Fibroblast of the aortic adventitia (primary cell): ENCODE results near the gene KLHDC10. TPM values are rescaled to one million over a fixed set of nuclear protein-coding genes. Genes with fewer than 3 reads are reported as not detected.

Experiments
- DNase-seq: peaks from one replicate; pipeline ENCODE4 v3.0.0-alpha.2; 2010; ENCODE audit warnings: low read depth
- H3K4me3 ChIP-seq: 2 replicates; pipeline ENCODE4 v1.5.1; 2011; ENCODE audit warnings: low read depth, mild to moderate bottlenecking, control low read depth, low read length, moderate library complexity
- total RNA-seq: library from RNA; depleted of rRNA; stranded (reverse); fragments of >200 nt; gene quantifications from 2 replicates; pipeline ENCODE4 v1.2.3, GENCODE V29; 2012; ENCODE audit warnings: low replicate concordance
- TF ChIP-seq, protein P1 (sequence below): IDR thresholded peaks from 2 replicates; pipeline ENCODE4 v1.5.1; 2011; ENCODE audit warnings: mild to moderate bottlenecking, low read length, control low read depth, inconsistent platforms; ENCODE audit not compliant: insufficient read depth

The KLHDC10 gene, protein sequence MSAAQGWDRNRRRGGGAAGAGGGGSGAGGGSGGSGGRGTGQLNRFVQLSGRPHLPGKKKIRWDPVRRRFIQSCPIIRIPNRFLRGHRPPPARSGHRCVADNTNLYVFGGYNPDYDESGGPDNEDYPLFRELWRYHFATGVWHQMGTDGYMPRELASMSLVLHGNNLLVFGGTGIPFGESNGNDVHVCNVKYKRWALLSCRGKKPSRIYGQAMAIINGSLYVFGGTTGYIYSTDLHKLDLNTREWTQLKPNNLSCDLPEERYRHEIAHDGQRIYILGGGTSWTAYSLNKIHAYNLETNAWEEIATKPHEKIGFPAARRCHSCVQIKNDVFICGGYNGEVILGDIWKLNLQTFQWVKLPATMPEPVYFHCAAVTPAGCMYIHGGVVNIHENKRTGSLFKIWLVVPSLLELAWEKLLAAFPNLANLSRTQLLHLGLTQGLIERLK
- total RNA-seq, result 27.2 and 45.5 TPM in 2 replicates

DNA sequence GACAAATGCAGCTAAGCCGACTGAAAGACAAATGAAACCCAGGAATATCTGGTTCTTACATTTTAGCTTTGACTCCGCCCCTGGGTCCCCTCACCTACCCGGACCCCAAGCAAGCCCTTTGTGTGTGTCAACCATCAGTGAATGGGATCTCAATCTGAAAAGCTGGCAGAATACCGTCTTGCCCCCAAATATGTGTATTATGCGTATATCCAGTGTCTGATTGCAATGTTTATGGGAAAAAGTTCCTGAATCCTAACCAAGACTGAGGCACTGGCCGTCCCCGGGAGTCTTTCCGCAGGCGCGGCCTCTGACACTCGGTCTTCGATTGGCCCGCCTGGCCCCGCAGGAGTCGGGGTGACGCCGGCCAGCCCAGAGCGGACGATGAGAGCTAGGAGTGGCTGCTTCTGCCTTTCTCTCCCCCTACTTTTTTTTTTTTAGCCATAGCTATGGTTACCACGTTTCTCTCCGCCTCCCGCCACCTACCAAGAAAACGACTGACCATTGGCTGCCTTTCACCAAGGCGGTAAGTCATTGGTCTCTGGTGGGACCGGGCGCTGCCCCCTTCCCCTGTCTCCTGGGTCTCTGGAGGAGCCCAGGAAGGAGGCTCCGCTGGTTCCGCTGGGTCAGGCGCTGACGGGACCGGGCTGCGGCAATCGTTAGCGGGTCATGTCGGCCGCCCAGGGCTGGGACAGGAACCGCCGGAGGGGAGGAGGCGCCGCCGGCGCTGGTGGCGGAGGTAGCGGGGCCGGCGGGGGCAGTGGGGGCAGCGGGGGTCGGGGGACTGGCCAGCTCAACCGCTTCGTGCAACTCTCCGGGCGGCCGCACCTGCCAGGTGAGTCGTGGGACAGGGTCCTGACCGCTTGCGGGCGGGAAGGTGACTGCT lies at the start of gene KLHDC10:
Gene KLHDC10 (plus strand): TSS at position 557 of the 883 bp plus-strand sequence. CDS start 110 bp downstream, at position 667.
- TF ChIP-seq, protein P1, sequence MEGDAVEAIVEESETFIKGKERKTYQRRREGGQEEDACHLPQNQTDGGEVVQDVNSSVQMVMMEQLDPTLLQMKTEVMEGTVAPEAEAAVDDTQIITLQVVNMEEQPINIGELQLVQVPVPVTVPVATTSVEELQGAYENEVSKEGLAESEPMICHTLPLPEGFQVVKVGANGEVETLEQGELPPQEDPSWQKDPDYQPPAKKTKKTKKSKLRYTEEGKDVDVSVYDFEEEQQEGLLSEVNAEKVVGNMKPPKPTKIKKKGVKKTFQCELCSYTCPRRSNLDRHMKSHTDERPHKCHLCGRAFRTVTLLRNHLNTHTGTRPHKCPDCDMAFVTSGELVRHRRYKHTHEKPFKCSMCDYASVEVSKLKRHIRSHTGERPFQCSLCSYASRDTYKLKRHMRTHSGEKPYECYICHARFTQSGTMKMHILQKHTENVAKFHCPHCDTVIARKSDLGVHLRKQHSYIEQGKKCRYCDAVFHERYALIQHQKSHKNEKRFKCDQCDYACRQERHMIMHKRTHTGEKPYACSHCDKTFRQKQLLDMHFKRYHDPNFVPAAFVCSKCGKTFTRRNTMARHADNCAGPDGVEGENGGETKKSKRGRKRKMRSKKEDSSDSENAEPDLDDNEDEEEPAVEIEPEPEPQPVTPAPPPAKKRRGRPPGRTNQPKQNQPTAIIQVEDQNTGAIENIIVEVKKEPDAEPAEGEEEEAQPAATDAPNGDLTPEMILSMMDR, result no peak
- H3K4me3 ChIP-seq, result peak within 1 kb of the TSS; percentile 96
- peak; percentile 99 for DNase-seq

DNA sequence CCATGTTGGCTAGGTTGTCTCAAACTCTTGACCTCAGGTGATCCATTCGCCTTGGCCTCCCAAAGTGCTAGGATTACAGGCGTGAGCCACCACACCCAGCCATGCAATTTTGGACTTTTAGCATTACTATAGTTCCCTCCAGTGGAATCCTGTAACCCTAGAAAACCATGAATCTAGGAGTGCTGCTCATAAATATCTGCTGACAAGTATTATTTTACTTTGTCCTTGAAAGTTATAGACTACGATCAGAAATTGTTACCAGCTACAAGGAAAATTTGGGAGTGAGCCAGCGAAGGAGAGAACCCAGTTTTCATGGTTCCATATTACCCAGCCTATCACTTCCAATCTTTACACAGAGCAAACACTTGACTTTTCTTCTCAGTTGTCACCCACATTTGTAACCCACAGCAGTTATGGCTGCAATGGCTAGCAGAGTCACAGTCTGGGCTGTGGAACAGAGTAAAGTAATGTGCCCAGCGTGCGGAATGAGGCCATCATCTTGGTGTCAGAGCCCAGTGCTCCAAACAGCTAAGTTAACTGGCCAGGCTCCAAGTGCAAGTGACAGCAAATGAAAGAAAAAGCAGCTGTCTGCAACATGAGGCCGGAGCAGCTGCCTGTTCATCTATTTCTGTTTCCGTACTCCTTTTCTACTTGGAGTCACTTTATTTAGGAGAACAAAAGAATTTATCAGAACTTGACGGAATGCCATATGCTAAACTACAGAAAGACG lies 49.1 kb upstream of the KLHDC10 start:
- no peak overlapping the region for H3K4me3 ChIP-seq
- TF ChIP-seq, protein P1, result no peak
- no peak for DNase-seq

DNA sequence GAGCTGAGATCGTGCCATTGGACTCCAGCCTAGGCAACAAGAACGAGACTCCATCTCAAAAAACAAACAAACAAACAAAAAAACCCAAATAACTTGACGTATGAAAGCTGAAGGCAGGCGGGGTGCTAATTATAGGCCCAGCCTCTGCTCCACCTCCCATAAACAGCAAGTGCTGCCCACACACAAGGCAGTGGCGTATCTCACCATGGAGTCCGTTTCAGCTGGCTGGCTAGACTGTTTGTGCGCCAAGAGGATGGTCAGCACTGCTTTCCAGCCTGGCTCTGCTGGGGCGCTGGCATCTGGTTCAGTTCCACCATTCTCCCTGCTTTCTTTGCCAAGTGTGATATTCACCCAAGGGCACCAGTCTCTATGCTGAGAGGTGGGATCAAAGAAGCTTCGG lies 48.2 kb upstream of the KLHDC10 start:
- DNase-seq, result no peak
- no peak overlapping the region for H3K4me3 ChIP-seq
- TF ChIP-seq, protein P1, result no peak

DNA sequence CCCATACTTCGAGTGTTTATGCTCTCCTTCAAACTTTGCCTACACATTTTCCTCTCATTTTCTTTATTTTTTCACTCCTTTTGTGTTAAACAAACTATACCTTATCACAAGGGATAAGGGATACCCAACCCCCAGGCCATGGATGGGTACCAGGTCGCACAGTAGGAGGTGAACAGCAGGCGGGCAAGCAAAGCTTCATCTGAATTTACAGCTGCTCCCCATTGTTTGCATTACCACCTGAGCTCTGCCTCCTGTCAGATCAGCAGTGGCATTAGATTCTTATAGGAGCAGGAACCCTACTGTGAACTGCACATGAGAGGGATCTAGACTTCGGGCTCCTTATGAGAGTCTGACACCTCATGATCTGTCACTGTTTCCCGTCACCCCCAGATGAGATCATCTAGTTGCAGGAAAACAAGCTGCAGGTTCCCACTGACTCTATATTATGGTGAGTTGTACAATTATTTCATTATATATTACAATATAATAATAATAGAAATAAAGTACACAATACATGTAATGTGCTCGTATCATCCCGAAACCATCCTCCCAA lies 47.6 kb upstream of the KLHDC10 start:
- H3K4me3 ChIP-seq, result no peak overlapping the region
- DNase-seq, result no peak
- TF ChIP-seq, protein P1, result no peak

DNA sequence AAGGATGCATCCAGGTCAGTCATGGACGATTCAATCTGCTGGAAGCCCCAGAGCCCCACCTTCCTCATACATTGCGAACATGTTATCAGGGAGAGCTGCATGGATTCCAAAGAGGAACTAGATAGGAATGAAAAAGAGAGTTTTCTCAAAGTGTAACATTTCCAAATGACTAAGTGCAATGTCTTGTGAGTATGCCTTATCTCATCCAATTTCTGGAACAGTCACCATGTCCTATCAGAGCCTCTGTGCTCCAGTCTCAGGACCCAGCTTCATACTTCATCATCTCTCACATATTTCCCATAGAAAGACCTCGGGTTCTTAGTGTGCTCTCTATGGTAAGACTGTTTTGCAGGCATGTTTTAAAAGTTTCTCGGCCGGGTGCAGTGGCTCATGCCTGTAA lies 45.9 kb upstream of the KLHDC10 start:
- TF ChIP-seq, protein P1, result no peak
- DNase-seq, result peak; percentile 68

DNA sequence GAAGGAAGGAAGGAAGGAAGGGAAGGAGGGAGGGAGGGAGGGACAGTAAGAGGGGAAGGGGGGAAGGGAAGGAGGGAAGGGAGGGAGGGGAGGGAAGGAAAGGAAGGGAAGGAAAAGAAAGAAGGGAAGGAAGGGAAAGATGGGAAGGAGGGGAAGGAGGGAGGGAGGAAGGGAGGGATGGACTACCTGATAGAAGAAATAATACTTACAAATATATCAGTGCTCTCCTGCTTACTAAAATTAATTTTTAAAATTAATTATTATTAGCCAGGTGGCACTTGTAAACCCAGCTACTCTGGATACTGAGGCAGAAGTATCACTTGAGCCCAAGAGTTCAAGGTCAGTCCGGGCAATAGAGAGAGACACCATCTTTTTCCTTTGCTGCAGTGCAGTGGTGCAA lies 37.6 kb upstream of the KLHDC10 start:
- TF ChIP-seq, protein P1, result no peak
- H3K4me3 ChIP-seq, result no peak overlapping the region
- no peak for DNase-seq

More for the DNA sequence above, 45.9 kb upstream of the KLHDC10 start:
- H3K4me3 ChIP-seq, result no peak overlapping the region
